NB4 (cell line): ENCODE measurements around the gene PLAGL1.

Experiments used
- DNase-seq: peaks from one replicate; pipeline ENCODE4 v3.0.0; 2010; ENCODE audit warnings: low read depth
- H3K4me3 ChIP-seq: one replicate; pipeline ENCODE4 v1.5.1; 2011; ENCODE audit warnings: mild to moderate bottlenecking, low read depth, low read length, moderate library complexity
- MAX ChIP-seq: IDR thresholded peaks from 2 replicates; pipeline ENCODE4 v1.6.1; 2011; ENCODE audit warnings: low read depth, low read length
- MYC ChIP-seq: IDR thresholded peaks from 2 replicates; pipeline ENCODE4 v1.6.1; 2011; ENCODE audit warnings: low read depth, low read length
- POLR2A ChIP-seq: IDR thresholded peaks from 2 replicates; pipeline ENCODE4 v1.6.1; 2011; ENCODE audit warnings: mild to moderate bottlenecking; ENCODE audit not compliant: insufficient read length; ENCODE audit errors: extremely low read depth
- TF ChIP-seq, protein P1 (sequence below): IDR thresholded peaks from one replicate; pipeline ENCODE4 v1.5.1; 2012; ENCODE audit warnings: low read depth, low read length

PLAGL1 gene

GRCh38 chr6:144029452-144029851 lies 21.4 kb upstream of the PLAGL1 start:
- no peak overlapping the region for H3K4me3 ChIP-seq
- no peak for DNase-seq
- TF ChIP-seq, protein P1, sequence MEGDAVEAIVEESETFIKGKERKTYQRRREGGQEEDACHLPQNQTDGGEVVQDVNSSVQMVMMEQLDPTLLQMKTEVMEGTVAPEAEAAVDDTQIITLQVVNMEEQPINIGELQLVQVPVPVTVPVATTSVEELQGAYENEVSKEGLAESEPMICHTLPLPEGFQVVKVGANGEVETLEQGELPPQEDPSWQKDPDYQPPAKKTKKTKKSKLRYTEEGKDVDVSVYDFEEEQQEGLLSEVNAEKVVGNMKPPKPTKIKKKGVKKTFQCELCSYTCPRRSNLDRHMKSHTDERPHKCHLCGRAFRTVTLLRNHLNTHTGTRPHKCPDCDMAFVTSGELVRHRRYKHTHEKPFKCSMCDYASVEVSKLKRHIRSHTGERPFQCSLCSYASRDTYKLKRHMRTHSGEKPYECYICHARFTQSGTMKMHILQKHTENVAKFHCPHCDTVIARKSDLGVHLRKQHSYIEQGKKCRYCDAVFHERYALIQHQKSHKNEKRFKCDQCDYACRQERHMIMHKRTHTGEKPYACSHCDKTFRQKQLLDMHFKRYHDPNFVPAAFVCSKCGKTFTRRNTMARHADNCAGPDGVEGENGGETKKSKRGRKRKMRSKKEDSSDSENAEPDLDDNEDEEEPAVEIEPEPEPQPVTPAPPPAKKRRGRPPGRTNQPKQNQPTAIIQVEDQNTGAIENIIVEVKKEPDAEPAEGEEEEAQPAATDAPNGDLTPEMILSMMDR: no peak
- TF ChIP-seq POLR2A: no peak
- no peak for TF ChIP-seq MAX
- TF ChIP-seq MYC: no peak

GRCh38 chr6:144027932-144028587 lies 20.0 kb upstream of the PLAGL1 start:
- no peak for DNase-seq
- H3K4me3 ChIP-seq: no peak overlapping the region
- TF ChIP-seq MYC: no peak
- TF ChIP-seq, protein P1: no peak
- TF ChIP-seq MAX: no peak
- TF ChIP-seq POLR2A: no peak

- no peak for DNase-seq
- H3K4me3 ChIP-seq: no peak overlapping the region
- TF ChIP-seq MYC (no peak), MAX (no peak), POLR2A (no peak)
- TF ChIP-seq, protein P1: no peak
Measured at GRCh38 chr6:144023216-144023615, 15.2 kb upstream of the PLAGL1 start.

DNA sequence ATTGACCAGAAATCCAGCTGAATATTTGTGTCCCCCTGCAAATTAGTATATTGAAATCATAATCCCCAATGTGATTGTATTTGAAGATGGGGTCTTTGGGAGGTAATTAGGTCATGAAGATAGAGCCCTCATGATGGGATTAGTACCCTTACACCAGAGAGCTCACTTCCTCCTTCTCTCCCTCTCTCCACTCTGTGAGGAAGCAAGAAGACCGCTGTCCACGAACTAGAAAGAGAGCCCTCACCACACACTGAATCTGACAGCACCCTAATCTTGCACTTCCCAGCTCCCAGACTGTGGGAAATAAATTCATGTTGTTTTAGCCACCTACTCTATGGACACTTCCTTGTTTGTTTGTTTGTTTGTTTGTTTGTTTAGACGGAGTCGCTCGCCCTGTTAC lies 11.9 kb upstream of the PLAGL1 start:
- no peak overlapping the region for H3K4me3 ChIP-seq
- TF ChIP-seq MAX (no peak), MYC (no peak), POLR2A (no peak)
- TF ChIP-seq, protein P1: no peak
- peak; percentile 21 for DNase-seq

DNA sequence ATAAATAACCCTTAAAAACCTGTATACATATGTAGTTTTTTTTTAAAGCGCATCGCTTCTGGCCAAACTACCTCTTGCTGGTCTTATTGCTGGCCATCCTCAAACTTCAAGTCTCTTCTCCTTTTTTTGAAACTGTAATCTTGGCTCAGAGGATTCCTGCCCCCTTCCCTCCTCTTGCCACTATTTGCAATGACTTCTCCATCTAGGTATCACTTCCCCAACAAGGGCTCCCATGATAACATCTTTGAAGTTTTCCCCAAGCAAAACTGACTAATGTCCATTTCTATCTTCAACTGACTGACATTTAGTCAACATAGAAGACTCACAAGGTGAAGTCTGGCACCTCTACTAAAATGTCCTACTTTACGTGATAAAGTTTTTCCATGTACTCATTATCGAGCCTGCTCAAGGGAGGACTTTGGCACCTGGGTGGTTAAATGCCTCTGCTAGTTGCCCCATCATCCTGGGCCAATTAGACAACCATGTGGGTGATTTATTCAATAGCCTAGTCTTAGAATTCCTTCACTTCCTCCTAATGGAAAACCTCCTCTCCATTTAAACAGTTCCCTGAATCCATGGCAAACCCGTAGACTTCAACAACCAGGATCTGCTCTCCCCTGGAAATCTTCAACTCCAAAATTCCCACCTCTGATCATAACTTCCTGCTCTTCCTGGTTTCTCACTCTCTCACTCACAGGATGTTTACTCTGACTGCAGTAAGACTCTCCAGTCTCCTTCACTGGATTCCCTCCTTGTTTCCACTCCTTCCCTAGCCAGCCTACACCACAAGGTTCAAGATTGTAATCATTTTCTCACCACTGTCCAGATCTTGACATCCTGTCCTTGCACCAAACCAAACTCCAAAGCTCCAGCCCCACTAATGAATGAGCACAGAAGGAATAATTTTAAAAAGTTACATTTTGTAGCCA lies 9.4 kb upstream of the PLAGL1 start:
- no peak overlapping the region for H3K4me3 ChIP-seq
- TF ChIP-seq POLR2A (no peak), MAX (no peak), MYC (no peak)
- TF ChIP-seq, protein P1: no peak
- no peak for DNase-seq
